ENCODE data around the gene DISC1.
"Not testable (repeated sequence)": the region's sequence is repeated elsewhere in the genome, so short reads cannot be mapped to it uniquely, and the experiment has no call there.

DISC1 gene

DNA sequence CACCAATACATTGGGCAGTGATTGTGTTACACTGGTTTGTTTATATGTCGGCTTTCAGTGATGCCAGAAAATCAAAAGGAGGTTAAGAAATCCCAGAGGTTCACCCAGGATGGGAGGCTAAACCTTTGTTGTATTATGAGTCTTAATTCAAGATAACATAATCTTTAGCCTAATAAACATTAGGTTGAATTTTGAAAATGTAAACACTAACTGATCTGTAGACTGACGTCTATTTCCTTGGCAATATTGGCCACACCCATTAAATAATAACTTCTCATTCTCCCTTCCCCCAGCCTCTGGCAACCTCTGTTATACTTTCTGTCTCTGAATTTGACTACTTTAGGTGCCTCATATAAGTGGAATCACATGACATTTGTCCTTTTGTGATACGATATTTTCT lies 238.7 kb downstream of the DISC1 start:
- DNase-seq: no peak

GRCh38 chr1:231866392-231867331 lies 240.1 kb downstream of the DISC1 start:
- DNase-seq: peak; percentile 60

GRCh38 chr1:231867607-231868006 lies 241.0 kb downstream of the DISC1 start:
- no peak for DNase-seq

- no peak for DNase-seq
Observed at GRCh38 chr1:231869364-231869763, 242.8 kb downstream of the DISC1 start.

- DNase-seq: no peak
Observed at GRCh38 chr1:231871471-231871870, 244.9 kb downstream of the DISC1 start.

DNA sequence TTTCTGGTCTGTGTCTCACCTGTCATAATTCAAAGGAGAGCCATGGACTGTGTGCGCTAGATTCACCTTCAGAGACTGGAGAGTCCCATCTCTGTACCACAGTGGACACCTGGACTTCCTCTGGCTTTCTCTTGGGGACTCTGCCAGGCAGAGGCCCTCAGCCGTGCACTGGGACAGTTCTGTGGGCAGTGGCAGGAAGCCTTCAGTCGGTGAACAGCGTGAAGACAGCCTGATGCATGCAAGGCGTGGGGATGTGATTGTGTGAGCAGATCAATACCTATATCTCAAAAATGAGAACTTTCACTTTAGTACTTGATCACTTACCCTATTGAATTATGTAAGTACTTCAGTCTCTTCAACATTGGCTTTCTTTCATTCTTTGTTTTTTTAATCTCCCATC lies 245.3 kb downstream of the DISC1 start:
- no peak for DNase-seq

GRCh38 chr1:231872461-231872910 lies 245.9 kb downstream of the DISC1 start:
- peak; percentile 71 for DNase-seq

DNA sequence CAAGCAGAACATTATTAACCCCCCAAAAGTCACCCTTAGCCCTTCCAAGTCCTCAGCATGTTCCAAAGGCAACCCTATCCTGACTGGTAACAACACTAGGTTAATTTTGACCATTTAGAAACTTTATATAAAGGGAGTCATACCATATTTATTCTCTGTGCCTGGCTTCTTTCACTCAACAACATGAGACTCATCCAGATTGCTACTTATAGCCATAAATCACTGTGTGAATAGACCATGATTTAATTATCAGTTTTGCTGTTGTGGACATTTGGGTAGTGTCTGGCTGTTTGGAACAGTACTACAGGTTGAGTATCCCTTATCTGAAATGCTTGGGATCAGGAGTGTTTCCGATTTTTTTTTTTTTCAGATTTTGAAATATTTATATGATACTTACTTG lies 252.1 kb downstream of the DISC1 start:
- DNase-seq: no peak

DNA sequence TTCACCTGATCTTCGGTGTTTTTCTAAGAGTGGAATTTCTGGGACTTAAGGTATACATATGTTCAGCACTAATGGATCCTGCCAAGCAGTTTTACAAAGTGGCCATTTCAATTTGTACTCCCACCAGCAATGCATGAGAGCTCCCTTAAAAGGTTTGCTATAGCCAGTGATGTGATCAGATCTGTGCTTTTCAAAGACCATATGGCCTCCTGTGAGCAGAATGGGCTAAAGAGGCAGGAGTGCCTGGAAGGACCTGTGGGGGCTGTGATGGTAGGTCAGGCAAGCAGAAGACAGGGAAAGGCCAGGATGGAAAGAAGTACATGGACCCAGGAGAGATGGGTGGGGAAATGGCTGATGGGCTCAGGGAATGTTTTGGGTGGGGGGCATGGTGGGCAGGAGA lies 252.7 kb downstream of the DISC1 start:
- DNase-seq: no peak

DNA sequence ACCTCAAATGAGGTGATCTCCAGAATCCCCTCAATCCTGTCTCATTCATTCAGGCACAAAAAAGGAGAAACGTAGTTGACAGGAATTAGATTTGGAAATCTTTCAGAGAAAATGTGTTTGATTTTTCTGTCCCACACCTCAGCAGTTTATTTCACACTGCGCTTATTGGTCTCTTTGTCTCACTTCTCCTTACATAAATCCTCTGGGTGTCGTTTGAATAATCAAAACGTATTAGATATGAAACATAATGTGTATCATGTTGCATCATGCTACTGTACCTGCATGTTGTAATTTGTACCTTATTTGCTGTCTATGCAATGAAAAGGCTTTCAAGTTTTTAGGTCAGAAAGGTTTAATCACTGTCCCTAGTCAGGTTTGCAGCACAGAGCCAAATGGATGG lies 255.7 kb downstream of the DISC1 start:
- no peak for DNase-seq

GRCh38 chr1:231882790-231883189 lies 256.2 kb downstream of the DISC1 start:
- DNase-seq: no peak

DNA sequence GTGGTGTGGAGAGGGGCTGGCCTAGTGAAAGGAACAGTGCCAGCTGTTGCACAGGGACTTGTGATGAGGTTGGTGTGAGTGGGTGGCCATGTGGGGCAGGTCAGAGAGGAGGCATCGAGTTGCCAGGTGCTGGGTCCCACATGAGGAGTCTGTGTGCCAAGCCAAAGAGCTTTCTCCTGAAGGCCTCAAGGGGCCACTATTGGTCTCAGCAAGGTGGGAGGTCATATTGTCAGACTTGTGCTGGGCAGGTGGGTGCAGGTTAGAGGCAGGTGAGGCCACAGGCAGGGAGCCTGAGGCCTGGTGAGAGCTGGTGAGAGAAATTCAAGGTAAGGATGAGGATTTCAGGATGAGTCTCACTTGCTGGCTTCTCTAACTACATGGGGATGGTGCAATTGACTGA lies 256.8 kb downstream of the DISC1 start:
- DNase-seq: no peak

- DNase-seq: peak; percentile 38
Observed at GRCh38 chr1:231885209-231885854, 258.7 kb downstream of the DISC1 start.

- no peak for DNase-seq
Observed at GRCh38 chr1:231887166-231887565, 260.6 kb downstream of the DISC1 start.

DNA sequence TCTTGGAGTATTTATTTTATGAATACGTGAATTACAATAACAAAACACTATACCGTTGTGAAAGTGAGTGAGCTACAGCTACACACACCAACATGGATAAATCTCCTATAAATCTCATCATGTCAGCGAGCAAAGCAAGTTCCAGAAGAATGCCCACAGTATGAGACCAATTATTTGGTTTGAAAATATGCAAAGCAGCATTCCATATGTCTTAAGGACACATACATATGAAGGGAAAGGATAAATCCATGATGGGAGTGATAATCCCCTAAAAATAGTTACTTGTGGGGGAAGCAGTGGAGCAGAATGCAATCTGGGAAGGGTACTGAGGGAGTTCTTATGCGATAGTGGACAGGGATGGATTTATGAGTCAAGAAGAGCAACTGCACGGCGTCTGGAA lies 261.3 kb downstream of the DISC1 start:
- DNase-seq: peak; percentile 74

GRCh38 chr1:231890791-231891190 lies 264.2 kb downstream of the DISC1 start:
- DNase-seq: no peak

DNA sequence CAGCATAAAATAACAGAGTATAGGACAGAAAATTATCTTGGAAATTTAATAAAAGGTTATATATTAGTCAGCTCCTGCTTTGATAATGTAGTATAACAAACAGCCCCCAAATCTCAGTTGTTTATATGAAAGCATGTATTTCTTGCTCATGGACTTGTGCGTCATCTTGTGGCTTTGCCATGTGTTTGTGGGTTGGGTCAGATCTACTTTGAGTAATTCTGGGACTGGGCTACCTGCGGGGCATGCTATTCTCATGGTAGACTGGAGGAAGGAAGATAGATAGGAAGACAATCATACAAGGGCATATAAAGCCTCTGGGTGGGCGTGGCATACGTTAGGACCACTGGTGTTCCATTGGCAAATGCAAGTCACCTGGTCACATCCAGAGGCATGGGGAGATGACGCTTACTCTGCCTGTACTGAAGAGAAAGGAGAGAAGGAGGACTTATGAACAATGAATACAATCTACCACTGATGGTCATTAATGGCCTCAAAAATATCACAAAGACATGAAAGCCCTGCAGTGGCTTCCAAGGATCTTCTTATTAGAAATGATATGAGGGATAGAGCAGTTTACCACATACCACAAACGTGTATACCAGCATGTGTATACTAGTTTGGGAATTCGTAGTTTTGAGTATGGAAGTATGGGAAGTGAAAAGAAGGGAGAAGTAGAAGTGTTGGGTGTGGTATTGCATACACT lies 267.0 kb downstream of the DISC1 start:
- no peak for DNase-seq

GRCh38 chr1:231896806-231897205 lies 270.2 kb downstream of the DISC1 start:
- no peak for DNase-seq

DNA sequence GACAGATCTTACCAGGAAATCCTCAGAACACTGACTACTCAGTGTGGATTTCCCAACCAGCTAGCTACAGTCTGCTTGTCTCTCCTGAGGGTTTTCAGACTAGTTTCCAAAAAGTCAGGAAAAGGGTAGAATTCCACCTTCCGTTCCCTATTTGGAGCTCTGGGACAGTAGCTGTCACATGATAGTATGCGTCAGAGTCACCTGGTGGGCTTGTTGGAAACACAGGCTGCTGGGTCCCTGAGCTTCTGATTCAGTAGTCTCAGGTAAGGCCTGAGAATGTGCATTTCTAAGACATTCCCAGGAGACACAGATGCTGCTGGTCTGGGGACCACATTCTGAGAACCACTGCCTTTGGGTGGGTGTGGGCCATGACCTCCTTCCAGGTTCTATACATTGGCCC lies 272.5 kb downstream of the DISC1 start:
- no peak for DNase-seq

DNA sequence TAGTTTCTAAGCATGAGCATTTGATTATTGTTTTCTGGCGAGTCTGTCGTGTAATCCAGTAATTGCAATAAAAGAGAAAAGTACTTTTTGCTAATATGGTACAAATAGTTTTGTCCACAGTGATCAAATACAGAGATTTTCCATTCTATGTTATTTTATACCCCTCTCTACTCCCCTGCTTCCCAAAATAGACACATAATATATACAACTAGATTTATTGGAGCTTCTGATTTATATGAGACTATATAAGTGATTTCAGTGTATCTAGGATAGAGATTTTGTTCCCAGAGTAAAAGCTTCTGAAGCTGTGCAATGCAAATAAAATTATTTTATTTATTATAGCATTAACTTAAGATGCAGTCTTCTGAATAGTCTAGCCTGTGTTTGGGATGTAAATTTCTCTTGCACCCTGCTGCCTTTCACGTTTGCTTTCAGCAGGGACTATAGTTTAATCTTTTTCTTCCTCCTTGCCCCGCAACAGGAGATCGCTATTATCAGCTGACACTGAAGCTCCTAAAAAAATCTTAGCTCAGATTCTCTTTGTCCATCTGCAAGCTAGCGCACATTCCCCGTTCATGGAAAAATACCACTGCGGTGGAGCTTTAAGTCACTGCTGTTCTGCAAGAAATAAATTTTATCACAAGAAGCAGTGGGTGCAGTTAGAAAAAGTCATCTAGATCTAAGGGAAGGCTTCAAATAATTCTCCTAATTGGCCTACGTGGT lies 273.3 kb downstream of the DISC1 start:
- DNase-seq: no peak

GRCh38 chr1:231903586-231904081 lies 277.0 kb downstream of the DISC1 start:
- no peak for DNase-seq

DNA sequence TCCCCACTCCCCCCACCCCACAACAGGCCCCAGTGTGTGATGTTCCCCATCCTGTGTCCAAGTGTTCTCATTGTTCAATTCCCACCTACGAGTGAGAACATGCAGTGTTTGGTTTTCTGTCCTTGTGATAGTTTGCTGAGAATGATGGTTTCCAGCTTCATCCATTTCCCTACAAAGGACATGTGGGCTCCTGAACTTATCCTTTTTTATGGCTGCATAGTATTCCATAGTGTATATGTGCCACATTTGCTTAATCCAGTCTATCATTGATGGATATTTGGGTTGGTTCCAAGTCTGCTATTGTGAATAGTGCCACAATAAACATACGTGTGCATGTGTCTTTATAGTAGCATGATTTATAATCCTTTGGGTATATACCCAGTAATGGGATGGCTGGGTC lies 280.7 kb downstream of the DISC1 start:
- DNase-seq: not testable (repeated sequence)

GRCh38 chr1:231913493-231913892 lies 286.9 kb downstream of the DISC1 start:
- no peak for DNase-seq

Data from fibroblast of skin of right quadriceps (primary cell).